Uterus (tissue), 2 donors: Measurements from ENCODE around the gene PARP9.

Source experiments
- CTCF ChIP-seq, 4 experiments: fragments of 200-600 bp in 2 of 4; fragments of 450-650 bp in 2 of 4; sonication (generic) in 2 of 4; IDR thresholded peaks; one replicate each; pipeline ENCODE4 v1.5.1; 2016 to 2019; ENCODE audit warnings: antibody characterized with exemption in 4 of 4, mild to moderate bottlenecking in 2 of 4, moderate library complexity in 1 of 4
- POLR2A ChIP-seq, 2 donors: fragments of 450-650 bp; IDR thresholded peaks; one replicate each; pipeline ENCODE4 v1.6.1; 2016; ENCODE audit warnings: antibody characterized with exemption in 2 of 2, mild to moderate bottlenecking in 1 of 2, moderate library complexity in 1 of 2

GRCh38 chr3:122519693-122520092, 44.4 kb downstream of the PARP9 start:
- TF ChIP-seq CTCF (IDR thresholded peaks at IDR 0.05) (no peak), POLR2A (IDR thresholded peaks at IDR 0.05) (no peak)
